Measurements from ENCODE around the gene SWSAP1. TPM values are rescaled to one million over a fixed set of nuclear protein-coding genes. Genes with fewer than 3 reads are reported as not detected.

Gene SWSAP1
- total RNA-seq, 1 donor from 2014 or later = 2.1 TPM

DNA sequence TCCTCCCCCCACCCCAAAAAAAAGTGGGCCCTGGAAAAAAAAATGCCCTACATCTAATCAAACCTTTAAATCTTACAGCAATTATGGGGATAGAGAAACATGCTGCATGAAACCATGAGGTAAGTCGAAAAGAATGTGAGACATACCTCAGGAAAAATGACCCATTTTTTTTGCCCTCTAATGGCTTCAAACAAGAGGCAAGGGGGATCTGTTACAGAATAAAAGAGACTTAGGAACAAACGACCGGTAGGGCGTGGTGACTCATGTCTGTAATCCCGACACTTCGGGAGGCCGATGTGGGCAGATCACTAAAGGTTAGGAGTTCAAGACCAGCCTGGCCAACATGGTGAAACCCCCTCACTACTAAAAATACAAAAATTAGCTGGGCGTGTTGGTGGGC, 36.2 kb downstream of the SWSAP1 start:
- DNase-seq = no peak
- no peaks in the 10 kb centered on the region for H3K36me3 Mint-ChIP-seq (ENCODE audit: unreplicated experiment)
- no peaks in the 10 kb centered on the region for H3K27me3 Mint-ChIP-seq (ENCODE audit: unreplicated experiment)
- H3K4me3 Mint-ChIP-seq (ENCODE audit: unreplicated experiment) = no peak overlapping the region
- no peak overlapping the region for H3K27ac Mint-ChIP-seq (ENCODE audit: unreplicated experiment)
- H3K4me1 Mint-ChIP-seq (ENCODE audit: low read depth, unreplicated experiment) = no peaks in the 10 kb centered on the region
- peaks cover 2% of the 10 kb centered on the region for H3K9me3 Mint-ChIP-seq (ENCODE audit: unreplicated experiment)
- TF ChIP-seq, protein P1, sequence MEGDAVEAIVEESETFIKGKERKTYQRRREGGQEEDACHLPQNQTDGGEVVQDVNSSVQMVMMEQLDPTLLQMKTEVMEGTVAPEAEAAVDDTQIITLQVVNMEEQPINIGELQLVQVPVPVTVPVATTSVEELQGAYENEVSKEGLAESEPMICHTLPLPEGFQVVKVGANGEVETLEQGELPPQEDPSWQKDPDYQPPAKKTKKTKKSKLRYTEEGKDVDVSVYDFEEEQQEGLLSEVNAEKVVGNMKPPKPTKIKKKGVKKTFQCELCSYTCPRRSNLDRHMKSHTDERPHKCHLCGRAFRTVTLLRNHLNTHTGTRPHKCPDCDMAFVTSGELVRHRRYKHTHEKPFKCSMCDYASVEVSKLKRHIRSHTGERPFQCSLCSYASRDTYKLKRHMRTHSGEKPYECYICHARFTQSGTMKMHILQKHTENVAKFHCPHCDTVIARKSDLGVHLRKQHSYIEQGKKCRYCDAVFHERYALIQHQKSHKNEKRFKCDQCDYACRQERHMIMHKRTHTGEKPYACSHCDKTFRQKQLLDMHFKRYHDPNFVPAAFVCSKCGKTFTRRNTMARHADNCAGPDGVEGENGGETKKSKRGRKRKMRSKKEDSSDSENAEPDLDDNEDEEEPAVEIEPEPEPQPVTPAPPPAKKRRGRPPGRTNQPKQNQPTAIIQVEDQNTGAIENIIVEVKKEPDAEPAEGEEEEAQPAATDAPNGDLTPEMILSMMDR (IDR thresholded peaks at IDR 0.05; ENCODE audit: partially characterized antibody, unreplicated experiment) = no peak

DNA sequence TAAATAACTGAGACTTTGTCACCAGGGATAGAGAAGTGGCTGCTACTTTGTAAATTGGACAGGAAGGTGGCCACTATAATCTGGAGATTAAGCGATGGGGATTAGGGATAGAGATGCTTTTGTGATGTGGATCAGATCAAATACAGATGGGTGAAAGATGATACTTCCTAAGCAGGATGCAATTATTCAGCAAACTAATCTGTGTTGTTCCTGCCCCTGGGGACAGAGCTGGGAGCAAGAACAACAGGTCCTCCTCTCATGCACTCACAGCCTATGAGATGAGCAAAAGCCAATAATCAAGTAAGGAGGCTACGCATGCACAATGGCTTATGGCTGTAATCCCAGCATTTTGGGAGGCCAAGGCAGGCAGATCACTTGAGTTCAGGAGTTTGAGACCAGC, 40.1 kb downstream of the SWSAP1 start:
- Mint-ChIP-seq H3K27ac (ENCODE audit: unreplicated experiment) (no peak overlapping the region), H3K4me3 (ENCODE audit: unreplicated experiment) (no peak overlapping the region), H3K4me1 (ENCODE audit: low read depth, unreplicated experiment) (no peaks in the 10 kb centered on the region), H3K36me3 (ENCODE audit: unreplicated experiment) (no peaks in the 10 kb centered on the region), H3K27me3 (ENCODE audit: unreplicated experiment) (peaks cover 9% of the 10 kb centered on the region), H3K9me3 (ENCODE audit: unreplicated experiment) (peaks cover 3% of the 10 kb centered on the region)
- no peak for DNase-seq
- TF ChIP-seq, protein P1 (IDR thresholded peaks at IDR 0.05; ENCODE audit: partially characterized antibody, unreplicated experiment) = no peak

DNA sequence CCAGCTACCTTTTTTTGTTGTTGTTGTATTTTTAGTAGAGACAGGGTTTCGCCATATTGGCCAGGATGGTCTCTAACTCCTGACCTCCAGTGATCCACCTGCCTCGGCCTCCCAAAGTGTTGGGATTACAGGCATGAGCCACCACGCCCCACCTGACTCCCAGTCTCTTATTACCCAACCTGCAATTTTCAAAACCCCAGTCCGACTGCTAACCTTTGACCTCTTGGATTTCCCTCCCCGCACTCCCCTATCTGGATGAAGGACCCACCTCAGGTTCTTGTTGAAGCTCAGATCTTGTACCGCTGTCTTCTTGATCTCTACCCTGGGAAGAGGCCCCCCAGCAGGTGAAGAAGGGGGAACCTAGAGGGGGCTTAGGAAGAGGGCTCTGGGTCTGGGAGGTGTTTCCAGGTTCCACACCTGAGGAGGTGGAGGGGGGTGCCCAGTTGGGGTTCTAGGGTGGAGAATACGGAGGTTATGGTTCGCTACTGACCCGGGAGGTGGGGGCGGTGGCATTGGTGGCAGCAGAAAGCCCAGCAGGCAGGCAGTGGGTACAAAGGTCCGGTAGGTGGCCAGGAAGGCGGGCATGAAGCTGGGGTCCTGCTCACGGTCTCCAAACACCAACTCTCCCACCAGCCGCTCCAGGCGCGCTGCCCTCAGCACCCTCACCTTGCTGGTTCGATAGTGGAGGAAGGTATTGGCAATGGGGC, 42.0 kb downstream of the SWSAP1 start:
- Mint-ChIP-seq H3K9me3 (ENCODE audit: unreplicated experiment) (peaks cover 5% of the 10 kb centered on the region), H3K4me1 (ENCODE audit: low read depth, unreplicated experiment) (peaks cover 3% of the 10 kb centered on the region), H3K27ac (ENCODE audit: unreplicated experiment) (no peak overlapping the region), H3K27me3 (ENCODE audit: unreplicated experiment) (peaks cover 17% of the 10 kb centered on the region), H3K4me3 (ENCODE audit: unreplicated experiment) (no peak overlapping the region), H3K36me3 (ENCODE audit: unreplicated experiment) (no peaks in the 10 kb centered on the region)
- TF ChIP-seq, protein P1 (IDR thresholded peaks at IDR 0.05; ENCODE audit: partially characterized antibody, unreplicated experiment) = no peak
- DNase-seq = no peak

DNA sequence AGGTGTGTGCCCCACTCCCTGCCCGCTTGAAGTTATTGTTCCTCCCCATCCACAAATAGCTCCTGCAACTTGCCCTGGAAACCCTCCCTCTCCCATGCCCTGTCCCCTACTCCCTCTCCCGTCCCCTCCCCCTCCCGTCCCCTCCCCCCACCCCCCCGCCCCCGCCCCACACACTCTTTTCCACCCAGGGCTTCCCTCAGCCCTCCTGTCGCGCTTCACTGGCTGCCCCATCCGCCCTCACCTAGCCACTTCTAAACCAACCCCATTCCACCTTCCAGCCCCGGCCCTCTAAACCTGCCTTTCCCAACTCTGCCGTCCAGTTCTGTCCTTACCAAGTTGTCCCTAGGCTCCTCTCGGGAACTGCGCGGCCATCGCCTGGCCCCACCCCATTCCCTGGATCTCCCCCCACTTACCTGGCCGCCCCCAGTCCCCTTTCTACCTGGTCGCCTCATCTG, 43.7 kb downstream of the SWSAP1 start:
- TF ChIP-seq, protein P1 (IDR thresholded peaks at IDR 0.05; ENCODE audit: partially characterized antibody, unreplicated experiment) = no peak
- peaks cover 3% of the 10 kb centered on the region for H3K4me1 Mint-ChIP-seq (ENCODE audit: low read depth, unreplicated experiment)
- no peak for DNase-seq
- H3K9me3 Mint-ChIP-seq (ENCODE audit: unreplicated experiment) = peaks cover 7% of the 10 kb centered on the region
- H3K4me3 Mint-ChIP-seq (ENCODE audit: unreplicated experiment) = no peak overlapping the region
- H3K36me3 Mint-ChIP-seq (ENCODE audit: unreplicated experiment) = no peaks in the 10 kb centered on the region
- H3K27me3 Mint-ChIP-seq (ENCODE audit: unreplicated experiment) = peaks cover 23% of the 10 kb centered on the region
- no peak overlapping the region for H3K27ac Mint-ChIP-seq (ENCODE audit: unreplicated experiment)

Data from glutamatergic neuron (in vitro differentiated cells).